Mammary epithelial cell (primary cell): Measurements from ENCODE around the gene PHF2.

ENCODE experiments used
- EZH2 ChIP-seq: IDR thresholded peaks from 2 replicates; pipeline ENCODE4 v1.6.1; 2012; ENCODE audit warnings: low read length, inconsistent platforms, borderline replicate concordance
- TF ChIP-seq, protein P1 (sequence below), 2 donors: IDR thresholded peaks in 1 of 2; conservative IDR thresholded peaks in 1 of 2; 2 replicates each; pipeline ENCODE4 v1.5.1; 2011 to 2012; ENCODE audit warnings: inconsistent platforms in 2 of 2, low read length in 2 of 2, mild to moderate bottlenecking in 2 of 2, control low read depth in 1 of 2, low read depth in 1 of 2; ENCODE audit not compliant: insufficient read depth in 1 of 2; ENCODE audit errors: extremely low read depth in 1 of 2

DNA sequence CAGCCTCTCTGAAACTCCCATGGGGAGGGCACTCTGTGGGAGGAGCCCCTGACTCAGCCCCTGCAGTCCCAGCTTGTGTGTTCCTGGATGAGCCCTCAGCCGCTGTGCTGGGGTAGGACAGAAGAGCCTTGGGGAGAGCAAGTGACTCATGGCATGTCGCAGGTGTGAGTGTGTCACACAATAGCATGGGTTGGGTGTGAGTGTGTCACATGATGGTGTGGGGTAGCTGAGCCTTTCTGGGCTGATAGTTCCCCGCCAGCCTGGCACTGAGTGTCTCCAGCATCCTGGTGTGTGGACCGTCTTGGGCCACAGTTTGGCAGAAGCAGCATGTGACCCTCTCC lies 83.4 kb downstream of the PHF2 start:
- TF ChIP-seq, protein P1, sequence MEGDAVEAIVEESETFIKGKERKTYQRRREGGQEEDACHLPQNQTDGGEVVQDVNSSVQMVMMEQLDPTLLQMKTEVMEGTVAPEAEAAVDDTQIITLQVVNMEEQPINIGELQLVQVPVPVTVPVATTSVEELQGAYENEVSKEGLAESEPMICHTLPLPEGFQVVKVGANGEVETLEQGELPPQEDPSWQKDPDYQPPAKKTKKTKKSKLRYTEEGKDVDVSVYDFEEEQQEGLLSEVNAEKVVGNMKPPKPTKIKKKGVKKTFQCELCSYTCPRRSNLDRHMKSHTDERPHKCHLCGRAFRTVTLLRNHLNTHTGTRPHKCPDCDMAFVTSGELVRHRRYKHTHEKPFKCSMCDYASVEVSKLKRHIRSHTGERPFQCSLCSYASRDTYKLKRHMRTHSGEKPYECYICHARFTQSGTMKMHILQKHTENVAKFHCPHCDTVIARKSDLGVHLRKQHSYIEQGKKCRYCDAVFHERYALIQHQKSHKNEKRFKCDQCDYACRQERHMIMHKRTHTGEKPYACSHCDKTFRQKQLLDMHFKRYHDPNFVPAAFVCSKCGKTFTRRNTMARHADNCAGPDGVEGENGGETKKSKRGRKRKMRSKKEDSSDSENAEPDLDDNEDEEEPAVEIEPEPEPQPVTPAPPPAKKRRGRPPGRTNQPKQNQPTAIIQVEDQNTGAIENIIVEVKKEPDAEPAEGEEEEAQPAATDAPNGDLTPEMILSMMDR (conservative IDR thresholded peaks at IDR 0.05 in 1 of 2, IDR thresholded peaks at IDR 0.05 in 1 of 2; ENCODE audit: extremely low read depth in 1 of 2, insufficient read depth in 1 of 2, low read depth in 1 of 2, low read length in 2 of 2) = no peak
- TF ChIP-seq EZH2 = no peak
